GM12891 (cell line): ENCODE results near the gene SIGLEC9.

Experiments used
- DNase-seq: peaks from one replicate; pipeline ENCODE4 v3.0.0; 2011; ENCODE audit warnings: low spot score; ENCODE audit not compliant: insufficient read length
- FAIRE-seq: peaks from 2 replicates; lab custom pipeline; 2011; peaks lifted over from hg19 to GRCh38; lab: Jason Lieb, UNC
- PAX5 ChIP-seq: IDR thresholded peaks from 2 replicates; pipeline ENCODE4 v1.6.1; 2011; ENCODE audit warnings: low read length, moderate library complexity, mild to moderate bottlenecking; ENCODE audit not compliant: insufficient read depth, severe bottlenecking
- POLR2A ChIP-seq: IDR thresholded peaks from 2 replicates; pipeline ENCODE4 v1.6.1; 2011; ENCODE audit warnings: low read depth, low read length, control low read depth
- POLR2AphosphoS5 ChIP-seq: IDR thresholded peaks from 2 replicates; pipeline ENCODE4 v1.6.1; 2011; ENCODE audit warnings: low read depth, low read length, control low read depth
- POU2F2 ChIP-seq: IDR thresholded peaks from 2 replicates; pipeline ENCODE4 v1.6.1; 2011; ENCODE audit warnings: low read depth, mild to moderate bottlenecking, control low read depth, low read length, moderate library complexity
- SPI1 ChIP-seq: IDR thresholded peaks from 2 replicates; pipeline ENCODE4 v1.6.1; 2011; ENCODE audit warnings: low read depth, low read length, control low read depth
- TAF1 ChIP-seq: IDR thresholded peaks from 2 replicates; pipeline ENCODE4 v1.6.1; 2011; ENCODE audit warnings: low read depth, low read length, control low read depth

Gene SIGLEC9

GRCh38 chr19:51172223-51172622, 47.5 kb downstream of the SIGLEC9 start:
- TF ChIP-seq POLR2A (no peak), POU2F2 (no peak), TAF1 (no peak), SPI1 (no peak), POLR2AphosphoS5 (no peak), PAX5 (no peak)
- FAIRE-seq (no peak), DNase-seq (no peak)

DNA sequence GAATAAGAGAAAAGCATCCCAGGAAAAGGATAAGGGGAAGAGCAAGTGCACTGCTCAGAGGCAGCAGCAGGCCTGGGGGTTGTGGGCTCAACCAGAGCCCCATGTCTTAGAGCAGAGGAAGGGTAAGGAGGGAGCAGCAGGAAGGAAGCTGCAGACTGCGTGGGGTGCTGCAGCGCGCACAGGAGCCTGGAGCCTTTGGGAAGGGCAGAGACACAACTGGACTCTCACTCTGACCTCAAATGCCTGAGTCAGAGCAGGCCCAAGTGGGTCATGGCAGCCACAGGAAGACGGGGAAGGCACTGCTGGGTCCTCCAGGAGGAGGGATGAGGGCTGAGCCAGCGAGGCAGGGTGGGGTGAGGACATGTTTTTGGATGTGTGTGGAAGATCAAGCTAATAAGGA, 49.0 kb downstream of the SIGLEC9 start:
- no peak for TF ChIP-seq POU2F2
- TF ChIP-seq POLR2A: no peak
- no peak for TF ChIP-seq PAX5
- TF ChIP-seq POLR2AphosphoS5: no peak
- no peak for TF ChIP-seq SPI1
- no peak for TF ChIP-seq TAF1
- no peak for FAIRE-seq
- no peak for DNase-seq

DNA sequence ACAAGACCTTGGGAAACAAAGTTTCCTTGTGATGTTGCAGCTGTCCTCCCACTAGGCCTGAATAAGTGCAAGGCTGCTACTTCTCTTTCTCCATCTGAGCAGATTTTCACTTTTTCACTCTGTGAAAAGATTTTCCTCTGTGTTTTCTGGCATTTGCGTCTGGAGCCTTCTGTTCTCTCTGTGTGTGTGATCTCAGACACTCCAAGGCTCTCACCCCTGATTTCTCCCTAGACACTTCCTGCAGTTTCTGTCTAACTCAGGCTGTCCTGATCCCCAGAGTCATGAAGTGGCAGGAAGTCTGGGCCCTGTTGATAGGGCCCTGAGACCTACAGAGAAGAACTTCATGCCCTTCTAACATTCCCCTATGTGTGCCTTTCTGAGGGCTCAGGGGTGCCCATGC, 54.5 kb downstream of the SIGLEC9 start:
- no peak for TF ChIP-seq TAF1
- no peak for TF ChIP-seq POLR2A
- no peak for TF ChIP-seq PAX5
- no peak for TF ChIP-seq POLR2AphosphoS5
- TF ChIP-seq SPI1: no peak
- TF ChIP-seq POU2F2: no peak
- DNase-seq (no peak), FAIRE-seq (no peak)
